Left lung (tissue), 10 donors: Measurements from ENCODE around the gene TBCD. TPM values are rescaled to one million over a fixed set of nuclear protein-coding genes. Genes with fewer than 3 reads are reported as not detected.
A peak's percentile ranks its signal among the peaks of the same experiment; 100 is the strongest.

ENCODE experiments used
- ATAC-seq: fragments of 200-7000 bp; cut with Tn5 transposase; one replicate; pipeline ENCODE4 v1.9.1; 2020; ENCODE audit warnings: moderate library complexity
- DNase-seq, 4 donors: peaks; one replicate each; pipeline ENCODE4 v3.0.0-alpha.2; 2013 to 2020
- H3K27ac ChIP-seq, 2 donors: fragments of 200-600 bp; sonication (generic) in 1 of 2; one replicate each; pipeline versions ENCODE4 v1.5.0 to v1.8.0; 2020 to 2021
- H3K27me3 ChIP-seq, 2 donors: fragments of 200-600 bp; sonication (generic) in 1 of 2; one replicate each; pipeline versions ENCODE4 v1.5.0 to v1.8.0; 2020 to 2021
- H3K36me3 ChIP-seq, 2 donors: fragments of 200-600 bp; sonication (generic) in 1 of 2; one replicate each; pipeline versions ENCODE4 v1.5.0 to v1.8.0; 2020 to 2021
- H3K4me1 ChIP-seq, 2 donors: fragments of 200-600 bp; one replicate each; pipeline ENCODE4 v1.8.0; 2021
- H3K4me3 ChIP-seq, 2 donors: fragments of 200-600 bp; sonication (generic) in 1 of 2; one replicate each; pipeline versions ENCODE4 v1.5.0 to v1.8.0; 2020 to 2021; ENCODE audit warnings: mild to moderate bottlenecking in 1 of 2
- H3K9me3 ChIP-seq, 2 donors: fragments of 200-600 bp; sonication (generic) in 1 of 2; one replicate each; pipeline versions ENCODE4 v1.5.0 to v1.8.0; 2020 to 2021
- CTCF ChIP-seq, 2 donors: fragments of 200-600 bp; sonication (generic) in 1 of 2; IDR thresholded peaks; one replicate each; pipeline versions ENCODE4 v1.5.0 to v1.8.0; 2021; ENCODE audit warnings: antibody characterized with exemption in 2 of 2
- intact Hi-C, 2 donors: fragments of 100-400 bp; cut with DNase I; formaldehyde crosslinking; loops; one replicate each; pipeline versions ENCODE4 v1.11.2 to v1.14.2; 2022
- polyA plus RNA-seq, 6 donors: library from polyadenylated mRNA; unstranded; fragments of 120-200 nt; gene quantifications; one replicate each; pipeline ENCODE4 v1.2.1, GENCODE V29; 2013; ENCODE audit not compliant: insufficient read length in 6 of 6
- total RNA-seq, 2 donors: library from RNA; stranded (reverse); fragmentation: NEBNext Ultra II Directional; extraction: Animal tissue kit (Norgen Biotek cat#: 25700); gene quantifications; one replicate each; pipeline ENCODE4 v1.2.1, GENCODE V29; 2021
- donor health status: DM: no; HTN: yes; CAD: no.
- donor health status: DM: no; HTN: no; CAD: no.

TBCD gene
- total and polyA plus RNA-seq, 8 donors, result 87.2 to 133 (median 104) TPM

- H3K27me3 ChIP-seq, result no peaks in the 10 kb centered on the region
- intact Hi-C loops, result no loop called here
- no peaks in the 10 kb centered on the region for H3K4me1 ChIP-seq
- peaks cover 0 to 99% of the 10 kb centered on the region in 2 donors for H3K36me3 ChIP-seq
- ATAC-seq, result peak; percentile 3
- no peak for TF ChIP-seq CTCF (IDR thresholded peaks at IDR 0.05)
- H3K9me3 ChIP-seq, result peaks cover 0 to 2% of the 10 kb centered on the region in 2 donors
- no peak overlapping the region for H3K4me3 ChIP-seq
- no peak overlapping the region for H3K27ac ChIP-seq
- peak in 3 of 4 donors; percentile 21 to 76 (median 29) for DNase-seq
These were observed 187.2 kb downstream of the TBCD start for GRCh38 chr17:82938873-82939620.

GRCh38 chr17:82939621-82940135 lies 187.8 kb downstream of the TBCD start:
- DNase-seq (peak; percentile 20 to 82 (median 44)), ATAC-seq (peak; percentile 90)
- no peaks in the 10 kb centered on the region for H3K27me3 ChIP-seq
- H3K4me3 ChIP-seq, result no peak overlapping the region
- intact Hi-C loops, result no loop called here
- peaks cover 0 to 99% of the 10 kb centered on the region in 2 donors for H3K36me3 ChIP-seq
- no peaks in the 10 kb centered on the region for H3K4me1 ChIP-seq
- peaks cover 0 to 8% of the 10 kb centered on the region in 2 donors for H3K9me3 ChIP-seq
- no peak overlapping the region for H3K27ac ChIP-seq
- no peak for TF ChIP-seq CTCF (IDR thresholded peaks at IDR 0.05)

- no peaks in the 10 kb centered on the region for H3K4me1 ChIP-seq
- ATAC-seq, result no peak
- H3K27me3 ChIP-seq, result no peaks in the 10 kb centered on the region
- peak in 2 of 4 donors; percentile 29 to 54 for DNase-seq
- intact Hi-C loops, result no loop called here
- peaks cover 0 to 99% of the 10 kb centered on the region in 2 donors for H3K36me3 ChIP-seq
- peaks cover 0 to 16% of the 10 kb centered on the region in 2 donors for H3K9me3 ChIP-seq
- H3K4me3 ChIP-seq, result no peak overlapping the region
- no peak overlapping the region for H3K27ac ChIP-seq
- no peak for TF ChIP-seq CTCF (IDR thresholded peaks at IDR 0.05)
These were observed 188.6 kb downstream of the TBCD start for GRCh38 chr17:82940226-82941020.

- no peaks in the 10 kb centered on the region for H3K27me3 ChIP-seq
- H3K4me1 ChIP-seq, result no peaks in the 10 kb centered on the region
- H3K9me3 ChIP-seq, result peaks cover 0 to 25% of the 10 kb centered on the region in 2 donors
- no peak overlapping the region for H3K4me3 ChIP-seq
- no peak for TF ChIP-seq CTCF (IDR thresholded peaks at IDR 0.05)
- ATAC-seq (no peak), DNase-seq (peak in 2 of 4 donors; percentile 29 to 72)
- peaks cover 0 to 100% of the 10 kb centered on the region in 2 donors for H3K36me3 ChIP-seq
- H3K27ac ChIP-seq, result no peak overlapping the region
- intact Hi-C loops, result no loop called here
These were observed 189.4 kb downstream of the TBCD start for GRCh38 chr17:82941021-82942001.
